Right lung (tissue), 5 donors: ENCODE measurements around the gene KCTD5. TPM values are rescaled to one million over a fixed set of nuclear protein-coding genes. Genes with fewer than 3 reads are reported as not detected.
"Not testable (repeated sequence)": the region's sequence is repeated elsewhere in the genome, so short reads cannot be mapped to it uniquely, and the experiment has no call there.

ENCODE experiments used
- DNase-seq, 2 donors: peaks; one replicate each; pipeline ENCODE4 v3.0.0-alpha.2; 2013
- polyA plus RNA-seq, 5 donors: library from polyadenylated mRNA; unstranded; fragments of 120-200 nt; gene quantifications; one replicate each; pipeline versions ENCODE4 v1.2.1 to v1.2.3, GENCODE V29; 2013; ENCODE audit warnings: inconsistent platforms in 1 of 5, low replicate concordance in 1 of 5; ENCODE audit not compliant: insufficient read length in 5 of 5, insufficient read depth in 1 of 5

The KCTD5 gene
- polyA plus RNA-seq, 5 donors: 19.0 to 25.7 (median 21.4) TPM

- DNase-seq: no peak
These were observed 10.8 kb downstream of the KCTD5 start for GRCh38 chr16:2692948-2693651.

DNA sequence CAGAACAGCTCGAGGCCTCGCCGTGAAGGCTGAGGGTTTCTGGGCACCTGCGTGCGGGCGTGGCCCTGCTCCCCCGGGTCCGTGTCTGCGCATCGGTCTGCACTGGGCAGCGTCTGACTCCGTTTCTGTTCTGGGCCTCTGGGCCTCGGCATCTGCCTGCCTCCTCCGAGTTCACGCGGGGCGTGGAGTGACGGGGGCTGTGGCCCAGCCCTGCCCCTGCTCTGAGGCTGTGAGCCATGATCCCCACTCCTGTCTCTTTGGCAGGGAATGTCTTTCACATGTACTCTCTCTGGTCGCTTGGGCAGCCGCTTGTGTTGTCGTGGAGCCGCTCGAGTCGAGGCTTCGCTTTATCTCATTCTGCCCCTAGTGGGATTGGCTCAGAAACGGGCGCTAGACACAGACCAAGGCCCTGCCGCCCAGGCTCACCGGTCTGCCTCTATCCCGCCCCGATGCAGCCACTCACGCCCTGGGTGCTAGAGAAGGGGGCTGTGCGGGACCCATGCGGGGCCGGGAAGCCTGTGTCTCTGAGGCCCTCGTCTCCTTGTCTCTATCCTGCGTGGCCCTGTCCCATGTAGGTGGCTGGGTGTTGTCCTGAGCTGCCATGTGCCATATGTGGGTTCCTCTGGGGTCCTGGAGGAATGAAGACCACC lies 14.4 kb downstream of the KCTD5 start:
- not testable (repeated sequence) for DNase-seq

DNA sequence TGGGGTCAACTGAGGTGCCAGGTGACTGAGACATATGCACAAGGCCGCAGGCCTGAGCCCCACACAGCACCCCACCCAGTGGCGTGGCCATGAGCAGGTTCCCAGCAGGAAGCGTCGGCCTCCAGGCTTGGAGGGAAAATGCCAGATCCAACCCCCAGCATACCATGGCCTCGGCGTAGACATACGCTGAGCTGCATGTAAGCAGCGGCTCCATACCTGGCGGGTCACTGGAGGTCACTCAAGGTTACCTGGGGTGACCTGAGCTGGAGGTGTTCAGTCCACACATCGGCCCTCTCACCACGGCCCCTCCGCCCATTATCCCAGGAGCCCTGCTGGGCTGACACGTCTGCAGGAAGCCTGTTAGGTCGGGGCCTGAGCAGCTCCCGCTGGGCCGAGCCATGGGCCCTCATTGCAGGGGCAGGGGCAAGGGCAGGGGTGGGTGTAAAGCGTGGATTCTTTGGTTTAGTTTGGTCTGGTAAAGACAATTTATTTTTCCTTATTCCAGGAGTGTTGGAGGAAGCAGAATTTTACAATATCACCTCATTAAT lies 15.2 kb downstream of the KCTD5 start:
- no peak for DNase-seq

GRCh38 chr16:2698103-2698870 lies 16.0 kb downstream of the KCTD5 start:
- DNase-seq: no peak

- no peak for DNase-seq
These were observed 16.8 kb downstream of the KCTD5 start for GRCh38 chr16:2698965-2699750.

DNA sequence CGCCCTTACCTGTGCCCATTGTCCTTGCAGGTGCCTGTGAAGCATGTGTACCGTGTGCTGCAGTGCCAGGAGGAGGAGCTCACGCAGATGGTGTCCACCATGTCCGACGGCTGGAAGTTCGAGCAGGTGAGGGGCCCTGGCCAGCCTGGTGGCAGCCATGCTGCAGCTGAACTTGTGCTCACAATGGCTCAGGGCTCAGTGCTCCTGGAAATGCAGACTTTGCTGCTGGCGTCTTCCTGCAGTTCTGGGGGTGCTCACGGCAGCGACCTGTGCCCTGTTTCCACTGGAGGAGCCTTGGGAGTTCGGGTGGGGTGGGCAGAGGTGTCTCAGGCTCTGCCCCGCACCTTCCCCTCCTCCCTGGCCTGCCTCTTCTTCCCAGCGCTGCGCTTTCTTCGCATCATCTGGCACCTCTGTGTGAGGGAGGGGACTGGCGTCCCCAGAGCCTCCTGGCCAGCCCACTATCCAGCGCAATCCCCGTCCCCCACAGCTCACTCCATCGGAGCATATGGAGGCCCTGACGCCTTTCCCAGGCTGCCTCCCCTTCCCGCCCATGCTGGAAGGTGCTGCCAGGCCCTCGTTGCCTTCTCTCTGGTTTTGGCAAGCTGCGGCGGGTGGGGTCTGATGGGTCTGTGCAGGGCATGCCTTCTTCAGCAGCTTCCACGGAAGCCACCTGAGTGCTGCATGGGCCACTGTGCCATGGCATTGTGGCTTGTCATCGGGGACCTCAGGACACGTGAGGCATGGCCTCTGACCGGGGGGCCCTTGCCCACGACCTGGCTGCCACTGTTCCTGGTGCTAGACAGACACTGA lies 17.7 kb downstream of the KCTD5 start:
- DNase-seq: no peak

- no peak for DNase-seq
These were observed 18.5 kb downstream of the KCTD5 start for GRCh38 chr16:2700786-2701185.

GRCh38 chr16:2701272-2701671 lies 18.9 kb downstream of the KCTD5 start:
- DNase-seq: no peak

GRCh38 chr16:2701713-2702437 lies 19.6 kb downstream of the KCTD5 start:
- DNase-seq: no peak

DNA sequence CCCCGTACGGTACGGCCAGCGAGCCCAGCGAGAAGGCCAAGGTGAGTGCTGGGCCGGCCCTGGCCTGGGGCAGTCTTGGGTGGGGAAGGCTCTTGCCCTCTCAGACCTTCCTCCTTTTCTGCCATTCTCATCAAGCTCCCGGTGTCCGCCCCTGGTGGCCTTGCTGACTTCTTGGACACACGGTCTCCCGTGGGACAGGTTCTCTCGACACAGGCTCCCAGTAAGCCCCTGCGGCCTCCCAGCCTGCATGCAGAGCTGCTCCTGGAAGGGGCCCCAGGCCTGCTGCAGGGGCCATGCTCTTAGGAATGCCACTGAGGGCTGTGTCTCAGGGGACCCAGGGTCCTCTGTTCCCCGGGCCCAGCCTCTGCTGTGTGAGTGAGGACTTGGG lies 20.1 kb downstream of the KCTD5 start:
- DNase-seq: no peak

DNA sequence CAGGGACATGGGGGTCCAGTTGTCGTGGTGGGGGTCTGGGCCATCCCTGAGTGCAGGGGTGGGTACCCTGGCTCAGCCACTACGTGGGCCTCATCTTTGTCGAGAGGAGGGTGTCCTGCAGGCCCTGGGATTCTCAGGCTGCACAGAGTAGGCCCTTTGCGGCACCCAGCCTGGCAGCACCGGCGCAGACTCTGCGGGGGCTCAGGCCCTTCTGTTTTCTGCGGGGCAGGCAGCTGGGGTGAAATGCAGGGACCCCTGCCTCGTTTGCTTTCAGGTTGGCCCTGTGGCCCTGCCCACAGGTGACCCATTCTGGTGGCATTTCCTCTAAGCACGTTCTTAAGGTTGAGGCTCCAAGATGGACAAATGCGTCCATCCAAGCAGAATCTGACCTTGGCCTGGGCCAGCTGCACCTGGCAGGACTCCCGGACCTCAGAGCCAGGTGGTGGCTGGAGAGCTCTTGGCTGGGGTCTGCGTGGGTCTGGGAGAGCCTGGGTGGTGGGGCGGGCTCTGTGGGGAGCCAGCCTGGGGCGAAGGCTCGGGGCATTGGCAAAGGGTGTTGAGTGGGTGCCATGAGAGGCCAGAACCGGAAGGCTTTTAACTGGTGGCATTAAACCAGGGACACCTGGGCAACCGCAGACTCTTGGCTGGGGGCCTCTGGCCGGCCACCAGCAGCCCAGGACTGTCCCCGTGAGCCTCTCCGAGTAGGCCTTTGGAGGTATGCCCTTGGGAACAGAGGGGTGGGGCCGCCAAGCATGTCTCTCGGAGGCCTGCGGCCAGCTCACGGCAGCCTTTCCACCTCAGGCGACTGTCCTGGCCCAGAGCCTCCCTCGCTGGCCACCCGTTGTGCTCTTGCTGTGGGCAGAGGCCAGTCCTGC lies 20.8 kb downstream of the KCTD5 start:
- DNase-seq: no peak

- DNase-seq: no peak
These were observed 22.1 kb downstream of the KCTD5 start for GRCh38 chr16:2704166-2704982.

- no peak for DNase-seq
These were observed 22.6 kb downstream of the KCTD5 start for GRCh38 chr16:2704983-2705275.

- no peak for DNase-seq
These were observed 23.0 kb downstream of the KCTD5 start for GRCh38 chr16:2705351-2705750.

DNA sequence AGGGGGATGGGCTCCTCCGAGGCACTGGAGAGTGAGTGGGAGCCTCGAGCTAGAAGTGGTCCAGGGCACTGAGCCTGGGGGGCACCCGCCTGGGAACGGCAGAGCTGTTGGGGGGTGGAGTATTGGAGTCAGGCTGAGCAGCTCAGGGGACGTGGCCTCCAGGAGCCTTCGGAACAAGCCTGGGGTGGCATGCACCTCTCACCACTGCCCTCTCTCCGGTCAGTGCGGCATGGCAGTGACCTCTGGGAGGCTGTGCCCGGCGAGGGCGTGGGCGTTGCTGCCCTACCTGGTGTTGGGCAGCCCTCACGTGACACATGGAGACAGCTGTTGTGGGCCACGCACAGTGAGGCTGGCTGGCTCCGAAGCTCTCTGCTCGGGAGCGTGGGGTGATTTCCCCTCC lies 23.8 kb downstream of the KCTD5 start:
- no peak for DNase-seq

DNA sequence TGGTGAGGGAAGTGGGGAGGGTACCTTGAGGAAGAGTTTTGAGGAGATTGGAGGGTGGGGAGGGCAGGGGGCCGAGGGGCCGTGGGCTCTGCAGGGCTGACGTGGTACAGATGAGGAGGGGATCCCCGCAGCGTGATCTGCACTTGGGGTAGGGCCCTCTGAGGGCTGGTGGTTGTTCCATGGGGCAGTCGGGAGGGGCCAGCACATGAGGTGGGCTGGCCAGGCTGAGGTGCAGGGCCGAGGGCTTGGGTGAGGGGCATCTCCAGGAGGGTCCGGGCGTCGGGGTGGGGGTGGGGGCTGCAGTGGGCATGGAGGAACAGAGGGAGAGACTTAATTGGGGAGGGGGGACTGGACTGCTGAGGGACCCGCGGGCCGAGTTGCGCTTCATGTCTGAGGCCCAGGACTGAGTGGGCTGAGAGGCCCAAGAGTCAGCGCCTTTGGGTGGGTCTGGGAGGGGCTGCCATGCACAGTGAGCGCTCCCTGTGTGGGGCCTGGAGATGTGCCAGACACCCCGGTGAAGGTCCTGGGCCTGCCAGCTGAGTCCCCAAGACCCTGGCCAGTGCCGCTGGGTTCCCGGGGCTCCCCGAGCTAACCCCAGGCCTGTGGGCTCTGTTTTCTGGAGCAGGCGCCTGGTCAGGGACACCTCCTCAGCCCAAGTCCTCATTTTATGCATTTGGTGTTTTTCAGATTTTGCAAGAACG lies 24.4 kb downstream of the KCTD5 start:
- DNase-seq: no peak

- DNase-seq: no peak
These were observed 25.3 kb downstream of the KCTD5 start for GRCh38 chr16:2707368-2708289.
